Measurements from ENCODE around the gene SNX22. TPM values are rescaled to one million over a fixed set of nuclear protein-coding genes. Genes with fewer than 3 reads are reported as not detected.
A peak's percentile ranks its signal among the peaks of the same experiment; 100 is the strongest.

SNX22 gene
- total and polyA plus RNA-seq, 9 of the 15 experiments (the other 6 are each of a cell fraction or from before 2014, with no cell fraction given) = 0.91 to 3.0 (median 2.0) TPM

GRCh38 chr15:64153480-64154367 is 2.2 kb downstream of the SNX22 start (continued):
- TF ChIP-seq CCNT2 (IDR thresholded peaks at IDR 0.05; ENCODE audit: borderline replicate concordance, extremely low read depth, insufficient read length, low read depth, low read length) = no peak
- no peak for TF ChIP-seq FOXA3 (CRISPR knock-in tag; conservative IDR thresholded peaks at IDR 0.05 in 1 of 2, IDR thresholded peaks at IDR 0.05 in 1 of 2)
- peak; percentile 33; the same call in 1 of the 2 replicates for TF ChIP-seq CREM (IDR thresholded peaks at IDR 0.05; ENCODE audit: low read depth)
- TF ChIP-seq TRIM28 (IDR thresholded peaks at IDR 0.05) = no peak
- no peak for TF ChIP-seq RAD51 (IDR thresholded peaks at IDR 0.05; ENCODE audit: borderline replicate concordance, low read depth)
- TF ChIP-seq E2F5 (CRISPR knock-in tag; IDR thresholded peaks at IDR 0.05) = no peak
- TF ChIP-seq ZNF41 (CRISPR knock-in tag; conservative IDR thresholded peaks at IDR 0.05) = no peak
- TF ChIP-seq PBX2 (CRISPR knock-in tag; IDR thresholded peaks at IDR 0.05; ENCODE audit: low read depth) = no peak
- no peak for TF ChIP-seq PBX2 (tag; conservative IDR thresholded peaks at IDR 0.05; ENCODE audit: low read depth)
- TF ChIP-seq C11orf30 (IDR thresholded peaks at IDR 0.05; ENCODE audit: low read depth) = no peak
- no peak for TF ChIP-seq ZZZ3 (IDR thresholded peaks at IDR 0.05)
- no peak for TF ChIP-seq ZNF140 (CRISPR knock-in tag; IDR thresholded peaks at IDR 0.05)
- peak; percentile 70 for TF ChIP-seq REST (IDR thresholded peaks at IDR 0.05; ENCODE audit: borderline replicate concordance)
- TF ChIP-seq REST (CRISPR knock-in tag; IDR thresholded peaks at IDR 0.05; ENCODE audit: low read depth) = no peak; the same call in 1 of the 2 replicates
- TF ChIP-seq ZKSCAN1 (IDR thresholded peaks at IDR 0.05; ENCODE audit: low read depth, low read length) = no peak
- TF ChIP-seq CGGBP1 (CRISPR knock-in tag; IDR thresholded peaks at IDR 0.05) = no peak

All from K562 (cell line).